ENCODE measurements around the gene DOK6. TPM values are rescaled to one million over a fixed set of nuclear protein-coding genes. Genes with fewer than 3 reads are reported as not detected.

Gene DOK6
- total RNA-seq, 1 experiment from 2014 or later, result not detected

- Histone ChIP-seq H3K4me1 (ENCODE audit: low read length) (no peaks in the 10 kb centered on the region), H3K27me3 (ENCODE audit: low read length) (0 out of 2 replicates have a peak, but pooled peaks cover 3% of the 10 kb centered on the region), H3K27ac (ENCODE audit: low read length) (no peak overlapping the region), H3K9me2 (replicated peaks; ENCODE audit: insufficient read depth, low read length) (no peaks in the 10 kb centered on the region), H3K9me3 (ENCODE audit: low read length) (no peaks in the 10 kb centered on the region), H3K9ac (ENCODE audit: low read length) (no peak overlapping the region), H4K20me1 (ENCODE audit: insufficient read depth, low read depth, low read length) (no peaks in the 10 kb centered on the region), H3K79me2 (ENCODE audit: low read length) (no peaks in the 10 kb centered on the region), H3K4me3 (ENCODE audit: low read length) (no peak overlapping the region), H3K4me2 (ENCODE audit: low read depth, low read length, poor library complexity, severe bottlenecking) (no peak overlapping the region), H3K36me3 (ENCODE audit: insufficient read depth, low read length) (no peaks in the 10 kb centered on the region), H2AFZ (ENCODE audit: low read length) (no peak overlapping the region)
- DNase-seq, result no peak
Observed at GRCh38 chr18:69584429-69584828, 183.7 kb downstream of the DOK6 start.

GRCh38 chr18:69585696-69586095 is 185.0 kb downstream of the DOK6 start:
- Histone ChIP-seq H2AFZ (ENCODE audit: low read length) (no peak overlapping the region), H3K79me2 (ENCODE audit: low read length) (no peaks in the 10 kb centered on the region), H3K9me2 (replicated peaks; ENCODE audit: insufficient read depth, low read length) (no peaks in the 10 kb centered on the region), H3K4me1 (ENCODE audit: low read length) (no peaks in the 10 kb centered on the region), H3K36me3 (ENCODE audit: insufficient read depth, low read length) (no peaks in the 10 kb centered on the region), H3K9me3 (ENCODE audit: low read length) (no peaks in the 10 kb centered on the region), H3K27me3 (ENCODE audit: low read length) (0 out of 2 replicates have a peak, but pooled peaks cover 3% of the 10 kb centered on the region), H3K4me2 (ENCODE audit: low read depth, low read length, poor library complexity, severe bottlenecking) (no peak overlapping the region), H4K20me1 (ENCODE audit: insufficient read depth, low read depth, low read length) (no peaks in the 10 kb centered on the region), H3K27ac (ENCODE audit: low read length) (no peak overlapping the region), H3K4me3 (ENCODE audit: low read length) (no peak overlapping the region), H3K9ac (ENCODE audit: low read length) (no peak overlapping the region)
- no peak for DNase-seq

- no peak overlapping the region for H3K27ac ChIP-seq (ENCODE audit: low read length)
- no peaks in the 10 kb centered on the region for H3K4me1 ChIP-seq (ENCODE audit: low read length)
- H3K79me2 ChIP-seq (ENCODE audit: low read length), result no peaks in the 10 kb centered on the region
- H3K36me3 ChIP-seq (ENCODE audit: insufficient read depth, low read length), result no peaks in the 10 kb centered on the region
- no peaks in the 10 kb centered on the region for H3K9me2 ChIP-seq (replicated peaks; ENCODE audit: insufficient read depth, low read length)
- H3K27me3 ChIP-seq (ENCODE audit: low read length), result 0 out of 2 replicates have a peak, but pooled peaks cover 3% of the 10 kb centered on the region
- H3K9ac ChIP-seq (ENCODE audit: low read length), result no peak overlapping the region
- H3K9me3 ChIP-seq (ENCODE audit: low read length), result no peaks in the 10 kb centered on the region
- no peak overlapping the region for H3K4me3 ChIP-seq (ENCODE audit: low read length)
- no peak overlapping the region for H3K4me2 ChIP-seq (ENCODE audit: low read depth, low read length, poor library complexity, severe bottlenecking)
- H2AFZ ChIP-seq (ENCODE audit: low read length), result no peak overlapping the region
- no peaks in the 10 kb centered on the region for H4K20me1 ChIP-seq (ENCODE audit: insufficient read depth, low read depth, low read length)
- DNase-seq, result no peak
Observed at GRCh38 chr18:69586537-69586936, 185.8 kb downstream of the DOK6 start.

GRCh38 chr18:69588301-69588700 is 187.6 kb downstream of the DOK6 start:
- DNase-seq, result no peak
- Histone ChIP-seq H3K9ac (ENCODE audit: low read length) (no peak overlapping the region), H3K79me2 (ENCODE audit: low read length) (no peaks in the 10 kb centered on the region), H3K4me2 (ENCODE audit: low read depth, low read length, poor library complexity, severe bottlenecking) (no peak overlapping the region), H3K4me1 (ENCODE audit: low read length) (no peaks in the 10 kb centered on the region), H3K9me2 (replicated peaks; ENCODE audit: insufficient read depth, low read length) (no peaks in the 10 kb centered on the region), H3K9me3 (ENCODE audit: low read length) (no peaks in the 10 kb centered on the region), H3K4me3 (ENCODE audit: low read length) (no peak overlapping the region), H4K20me1 (ENCODE audit: insufficient read depth, low read depth, low read length) (no peaks in the 10 kb centered on the region), H3K36me3 (ENCODE audit: insufficient read depth, low read length) (no peaks in the 10 kb centered on the region), H3K27me3 (ENCODE audit: low read length) (0 out of 2 replicates have a peak, but pooled peaks cover 3% of the 10 kb centered on the region), H2AFZ (ENCODE audit: low read length) (no peak overlapping the region), H3K27ac (ENCODE audit: low read length) (no peak overlapping the region)

- H3K9me2 ChIP-seq (replicated peaks; ENCODE audit: insufficient read depth, low read length), result no peaks in the 10 kb centered on the region
- H3K27ac ChIP-seq (ENCODE audit: low read length), result no peak overlapping the region
- no peak for DNase-seq
- no peak overlapping the region for H3K9ac ChIP-seq (ENCODE audit: low read length)
- no peaks in the 10 kb centered on the region for H4K20me1 ChIP-seq (ENCODE audit: insufficient read depth, low read depth, low read length)
- no peaks in the 10 kb centered on the region for H3K4me1 ChIP-seq (ENCODE audit: low read length)
- 0 out of 2 replicates have a peak, but pooled peaks cover 3% of the 10 kb centered on the region for H3K27me3 ChIP-seq (ENCODE audit: low read length)
- no peak overlapping the region for H3K4me3 ChIP-seq (ENCODE audit: low read length)
- no peaks in the 10 kb centered on the region for H3K79me2 ChIP-seq (ENCODE audit: low read length)
- no peaks in the 10 kb centered on the region for H3K9me3 ChIP-seq (ENCODE audit: low read length)
- no peak overlapping the region for H2AFZ ChIP-seq (ENCODE audit: low read length)
- no peaks in the 10 kb centered on the region for H3K36me3 ChIP-seq (ENCODE audit: insufficient read depth, low read length)
- H3K4me2 ChIP-seq (ENCODE audit: low read depth, low read length, poor library complexity, severe bottlenecking), result no peak overlapping the region
Observed at GRCh38 chr18:69590150-69590549, 189.5 kb downstream of the DOK6 start.

GRCh38 chr18:69596345-69596744 is 195.7 kb downstream of the DOK6 start:
- Histone ChIP-seq H3K4me3 (ENCODE audit: low read length) (no peak overlapping the region), H3K27me3 (ENCODE audit: low read length) (no peaks in the 10 kb centered on the region), H2AFZ (ENCODE audit: low read length) (no peak overlapping the region), H3K9me3 (ENCODE audit: low read length) (no peaks in the 10 kb centered on the region), H3K27ac (ENCODE audit: low read length) (no peak overlapping the region), H3K9ac (ENCODE audit: low read length) (no peak overlapping the region), H3K4me2 (ENCODE audit: low read depth, low read length, poor library complexity, severe bottlenecking) (no peak overlapping the region), H3K79me2 (ENCODE audit: low read length) (no peaks in the 10 kb centered on the region), H3K4me1 (ENCODE audit: low read length) (no peaks in the 10 kb centered on the region), H3K36me3 (ENCODE audit: insufficient read depth, low read length) (no peaks in the 10 kb centered on the region), H4K20me1 (ENCODE audit: insufficient read depth, low read depth, low read length) (no peaks in the 10 kb centered on the region), H3K9me2 (replicated peaks; ENCODE audit: insufficient read depth, low read length) (no peaks in the 10 kb centered on the region)
- DNase-seq, result no peak

GRCh38 chr18:69597561-69597960 is 196.9 kb downstream of the DOK6 start:
- H3K27ac ChIP-seq (ENCODE audit: low read length), result no peak overlapping the region
- H3K4me3 ChIP-seq (ENCODE audit: low read length), result no peak overlapping the region
- no peak overlapping the region for H3K4me2 ChIP-seq (ENCODE audit: low read depth, low read length, poor library complexity, severe bottlenecking)
- H3K9me2 ChIP-seq (replicated peaks; ENCODE audit: insufficient read depth, low read length), result no peaks in the 10 kb centered on the region
- no peaks in the 10 kb centered on the region for H3K79me2 ChIP-seq (ENCODE audit: low read length)
- no peak for DNase-seq
- H3K4me1 ChIP-seq (ENCODE audit: low read length), result no peaks in the 10 kb centered on the region
- H4K20me1 ChIP-seq (ENCODE audit: insufficient read depth, low read depth, low read length), result no peaks in the 10 kb centered on the region
- H3K9ac ChIP-seq (ENCODE audit: low read length), result no peak overlapping the region
- no peak overlapping the region for H2AFZ ChIP-seq (ENCODE audit: low read length)
- H3K27me3 ChIP-seq (ENCODE audit: low read length), result no peaks in the 10 kb centered on the region
- H3K36me3 ChIP-seq (ENCODE audit: insufficient read depth, low read length), result no peaks in the 10 kb centered on the region
- H3K9me3 ChIP-seq (ENCODE audit: low read length), result no peaks in the 10 kb centered on the region

GRCh38 chr18:69599377-69599776 is 198.7 kb downstream of the DOK6 start:
- no peak overlapping the region for H3K4me3 ChIP-seq (ENCODE audit: low read length)
- no peaks in the 10 kb centered on the region for H3K79me2 ChIP-seq (ENCODE audit: low read length)
- H3K9me3 ChIP-seq (ENCODE audit: low read length), result no peaks in the 10 kb centered on the region
- no peaks in the 10 kb centered on the region for H3K9me2 ChIP-seq (replicated peaks; ENCODE audit: insufficient read depth, low read length)
- H3K4me1 ChIP-seq (ENCODE audit: low read length), result no peaks in the 10 kb centered on the region
- H3K27me3 ChIP-seq (ENCODE audit: low read length), result no peaks in the 10 kb centered on the region
- no peak overlapping the region for H3K4me2 ChIP-seq (ENCODE audit: low read depth, low read length, poor library complexity, severe bottlenecking)
- H4K20me1 ChIP-seq (ENCODE audit: insufficient read depth, low read depth, low read length), result no peaks in the 10 kb centered on the region
- H3K36me3 ChIP-seq (ENCODE audit: insufficient read depth, low read length), result no peaks in the 10 kb centered on the region
- DNase-seq, result no peak
- H2AFZ ChIP-seq (ENCODE audit: low read length), result no peak overlapping the region
- no peak overlapping the region for H3K9ac ChIP-seq (ENCODE audit: low read length)
- no peak overlapping the region for H3K27ac ChIP-seq (ENCODE audit: low read length)

- Histone ChIP-seq H3K27ac (ENCODE audit: low read length) (no peak overlapping the region), H3K4me1 (ENCODE audit: low read length) (no peaks in the 10 kb centered on the region), H3K9ac (ENCODE audit: low read length) (no peak overlapping the region), H4K20me1 (ENCODE audit: insufficient read depth, low read depth, low read length) (no peaks in the 10 kb centered on the region), H3K4me3 (ENCODE audit: low read length) (no peak overlapping the region), H3K36me3 (ENCODE audit: insufficient read depth, low read length) (no peaks in the 10 kb centered on the region), H3K9me2 (replicated peaks; ENCODE audit: insufficient read depth, low read length) (0 out of 2 replicates have a peak, but pooled peaks cover 3% of the 10 kb centered on the region), H3K79me2 (ENCODE audit: low read length) (no peaks in the 10 kb centered on the region), H3K4me2 (ENCODE audit: low read depth, low read length, poor library complexity, severe bottlenecking) (no peak overlapping the region), H3K9me3 (ENCODE audit: low read length) (no peaks in the 10 kb centered on the region), H3K27me3 (ENCODE audit: low read length) (no peaks in the 10 kb centered on the region), H2AFZ (ENCODE audit: low read length) (no peak overlapping the region)
- no peak for DNase-seq
Observed at GRCh38 chr18:69612242-69612641, 211.6 kb downstream of the DOK6 start.
